H1 (cell line): ENCODE data around the gene DENND4C. TPM values are rescaled to one million over a fixed set of nuclear protein-coding genes. Genes with fewer than 3 reads are reported as not detected.

Source experiments
- CTCF ChIA-PET: fragments of 300-600 bp; sonication (Branson Sonifier 250); formaldehyde crosslinking; loops from one replicate; lab custom pipeline; 2021; ENCODE audit not compliant: partially characterized antibody; lab: Charles Lee
- POLR2A ChIA-PET: fragments of 300-600 bp; sonication (Branson Sonifier 250); formaldehyde crosslinking; loops from one replicate; lab custom pipeline; 2021; ENCODE audit warnings: inconsistent platforms; ENCODE audit not compliant: partially characterized antibody; lab: Charles Lee
- DNase-seq, 2 experiments: peaks; one replicate each; pipeline versions ENCODE4 v3.0.0 to v3.0.0-alpha.2; 2010 to 2022; ENCODE audit warnings: low spot score in 2 of 2, low read depth in 1 of 2, mixed read lengths in 1 of 2
- FAIRE-seq: peaks from 2 replicates; lab custom pipeline; 2011; peaks lifted over from hg19 to GRCh38; lab: Jason Lieb, UNC
- H2AFZ ChIP-seq: 2 replicates; pipeline ENCODE4 v1.8.1; 2012; ENCODE audit warnings: low read length, inconsistent platforms
- H2AK5ac ChIP-seq: 2 replicates; pipeline ENCODE4 v1.6.1; 2013; ENCODE audit warnings: low read depth, low read length
- H2BK120ac ChIP-seq: replicated peaks from 2 replicates; pipeline ENCODE3; 2013; ENCODE audit warnings: low read depth, low read length, inconsistent platforms
- H2BK12ac ChIP-seq: 2 replicates; pipeline ENCODE4 v1.6.1; 2013; ENCODE audit warnings: low read depth, low read length
- H2BK15ac ChIP-seq: 2 replicates; pipeline ENCODE4 v1.6.1; 2013; ENCODE audit warnings: low read length
- H2BK20ac ChIP-seq: 2 replicates; pipeline ENCODE4 v1.6.1; 2013; ENCODE audit warnings: low read length
- H2BK5ac ChIP-seq: 2 replicates; pipeline ENCODE4 v1.6.1; 2013; ENCODE audit warnings: low read depth, low read length
- H3K14ac ChIP-seq: 2 replicates; pipeline ENCODE4 v1.6.1; 2013; ENCODE audit warnings: inconsistent platforms; ENCODE audit not compliant: insufficient read length
- H3K18ac ChIP-seq: 2 replicates; pipeline ENCODE4 v1.6.1; 2013; ENCODE audit warnings: low read length; ENCODE audit errors: extremely low read depth
- H3K23ac ChIP-seq: 2 replicates; pipeline ENCODE4 v1.6.1; 2013; ENCODE audit warnings: inconsistent platforms; ENCODE audit not compliant: insufficient read length
- H3K23me2 ChIP-seq: 2 replicates; pipeline ENCODE4 v1.6.1; 2013; ENCODE audit warnings: low read depth, low read length
- H3K27ac ChIP-seq: 2 replicates; pipeline ENCODE4 v1.6.1; 2011; ENCODE audit warnings: low read depth, low read length, inconsistent platforms
- H3K27me3 ChIP-seq, 4 experiments: replicated peaks in 1 of 4; 1 replicate in 1 of 4; 2 replicates in 3 of 4; pipeline versions ENCODE4 v1.6.1 to v1.8.1; 2011 to 2013; ENCODE audit warnings: low read length in 3 of 4, mild to moderate bottlenecking in 3 of 4, inconsistent platforms in 2 of 4, mixed read lengths in 2 of 4, moderate library complexity in 1 of 4; ENCODE audit not compliant: control insufficient read depth in 3 of 4, insufficient read depth in 3 of 4; ENCODE audit errors: extremely low read depth in 1 of 4
- H3K36me3 ChIP-seq, 4 experiments: 2 replicates each; pipeline versions ENCODE4 v1.6.1 to v1.8.1; 2011 to 2013; ENCODE audit warnings: mild to moderate bottlenecking in 4 of 4, low read length in 3 of 4, moderate library complexity in 2 of 4, control low read depth in 1 of 4, inconsistent platforms in 1 of 4; ENCODE audit not compliant: insufficient read depth in 4 of 4, control insufficient read depth in 2 of 4
- H3K4ac ChIP-seq: replicated peaks from 2 replicates; pipeline ENCODE3; 2013; ENCODE audit warnings: low read length, low read depth, mixed read lengths, inconsistent platforms; ENCODE audit not compliant: insufficient read length
- H3K4me1 ChIP-seq, 4 experiments: replicated peaks in 1 of 4; 1 replicate in 1 of 4; 2 replicates in 3 of 4; pipeline versions ENCODE4 v1.6.1 to v1.8.1; 2011 to 2013; ENCODE audit warnings: low read length in 3 of 4, inconsistent platforms in 2 of 4, mixed read lengths in 1 of 4; ENCODE audit not compliant: insufficient read depth in 4 of 4, control insufficient read depth in 3 of 4
- H3K4me2 ChIP-seq, 2 experiments: 2 replicates each; pipeline versions ENCODE4 v1.6.1 to v1.8.1; 2011 to 2013; ENCODE audit warnings: low read depth in 2 of 2, low read length in 2 of 2, control low read depth in 1 of 2, inconsistent platforms in 1 of 2, mild to moderate bottlenecking in 1 of 2; ENCODE audit not compliant: insufficient read depth in 1 of 2
- H3K4me3 ChIP-seq, 4 experiments: fragments of 200-600, 300-600 bp in 1 of 4; sonication (generic), shearing (Covaris generic), sonication (Bioruptor Twin) in 1 of 4; 2 replicates each; pipeline versions ENCODE4 v1.5.1 to v1.8.1; 2011 to 2016; ENCODE audit warnings: low read length in 4 of 4, low read depth in 3 of 4, control low read depth in 2 of 4, inconsistent platforms in 2 of 4, mild to moderate bottlenecking in 2 of 4, mixed read lengths in 1 of 4, moderate library complexity in 1 of 4; ENCODE audit not compliant: insufficient read depth in 2 of 4; ENCODE audit errors: extremely low read depth in 1 of 4
- H3K56ac ChIP-seq: replicated peaks from 2 replicates; pipeline ENCODE3; 2013; ENCODE audit warnings: low read depth, mild to moderate bottlenecking, mixed read lengths, low read length, inconsistent platforms; ENCODE audit not compliant: insufficient read length
- H3K79me1 ChIP-seq: 2 replicates; pipeline ENCODE4 v1.6.1; 2013; ENCODE audit warnings: low read depth, low read length, control low read depth
- H3K79me2 ChIP-seq, 2 experiments: 2 replicates each; pipeline versions ENCODE4 v1.6.1 to v1.8.1; 2012 to 2013; ENCODE audit warnings: low read length in 2 of 2, mild to moderate bottlenecking in 2 of 2, inconsistent platforms in 1 of 2; ENCODE audit not compliant: insufficient read depth in 2 of 2, control insufficient read depth in 1 of 2
- H3K9ac ChIP-seq, 4 experiments: replicated peaks in 1 of 4; 1 replicate in 1 of 4; 2 replicates in 3 of 4; pipeline versions ENCODE4 v1.6.1 to v1.8.1; 2011 to 2013; ENCODE audit warnings: low read depth in 3 of 4, low read length in 3 of 4, control low read depth in 2 of 4, mild to moderate bottlenecking in 2 of 4, moderate library complexity in 2 of 4, inconsistent platforms in 1 of 4; ENCODE audit errors: extremely low read depth in 1 of 4
- H3K9me3 ChIP-seq, 2 experiments: 2 replicates each; pipeline versions ENCODE4 v1.6.1 to v1.8.1; 2012 to 2013; ENCODE audit warnings: mild to moderate bottlenecking in 2 of 2, moderate library complexity in 2 of 2, control low read depth in 1 of 2, inconsistent platforms in 1 of 2, low read depth in 1 of 2, low read length in 1 of 2, mixed read lengths in 1 of 2; ENCODE audit not compliant: insufficient read depth in 2 of 2
- H4K20me1 ChIP-seq, 2 experiments: replicated peaks in 1 of 2; 2 replicates each; pipeline versions ENCODE3 to v1.8.1; 2011 to 2013; ENCODE audit warnings: inconsistent platforms in 2 of 2, low read length in 2 of 2, mild to moderate bottlenecking in 1 of 2; ENCODE audit not compliant: insufficient read depth in 2 of 2, control insufficient read depth in 1 of 2
- H4K5ac ChIP-seq: 2 replicates; pipeline ENCODE4 v1.6.1; 2013; ENCODE audit warnings: low read length, low read depth, mixed read lengths, inconsistent platforms; ENCODE audit not compliant: insufficient read length
- H4K8ac ChIP-seq: 2 replicates; pipeline ENCODE4 v1.8.0; 2013; ENCODE audit warnings: mild to moderate bottlenecking, moderate library complexity, low read length, inconsistent platforms; ENCODE audit not compliant: insufficient read depth; ENCODE audit errors: extremely low read depth
- H4K91ac ChIP-seq: replicated peaks from 2 replicates; pipeline ENCODE3; 2013; ENCODE audit warnings: low read length, mixed read lengths, inconsistent platforms; ENCODE audit not compliant: insufficient read length
- ASH2L ChIP-seq: fragments of 200-600, 300-600 bp; sonication (generic); IDR thresholded peaks from one replicate; pipeline ENCODE4 v1.7.1; 2017; ENCODE audit warnings: low read length
- KDM5A ChIP-seq: fragments of 200-600 bp; IDR thresholded peaks from 2 replicates; pipeline ENCODE4 v1.7.1; 2012; ENCODE audit warnings: mild to moderate bottlenecking, low read length, inconsistent platforms, mixed read lengths
- NRF1 ChIP-seq: IDR thresholded peaks from 2 replicates; pipeline ENCODE4 v1.6.1; 2011; ENCODE audit warnings: mild to moderate bottlenecking, low read depth, low read length, improper control_type of control experiment
- POU5F1 ChIP-seq: IDR thresholded peaks from 2 replicates; pipeline ENCODE4 v1.6.1; 2011; ENCODE audit warnings: low read depth, mild to moderate bottlenecking, low read length, moderate library complexity
- RBBP5 ChIP-seq: IDR thresholded peaks from 2 replicates; pipeline ENCODE4 v1.7.1; 2012; ENCODE audit warnings: low read depth, mild to moderate bottlenecking, inconsistent platforms, low read length, moderate library complexity, borderline replicate concordance
- SAP30 ChIP-seq: fragments of 300-600 bp; sonication (generic); IDR thresholded peaks from 2 replicates; pipeline ENCODE4 v1.7.1; 2012; ENCODE audit warnings: low read length, moderate library complexity, mild to moderate bottlenecking, inconsistent platforms; ENCODE audit not compliant: insufficient read depth, insufficient replicate concordance
- SUZ12 ChIP-seq: fragments of 200-600 bp; sonication (generic); IDR thresholded peaks from 2 replicates; pipeline ENCODE4 v1.6.1; 2012; ENCODE audit warnings: mild to moderate bottlenecking, inconsistent platforms, low read length, moderate library complexity, mixed read lengths
- USF2 ChIP-seq: IDR thresholded peaks from 2 replicates; pipeline ENCODE4 v1.6.1; 2011; ENCODE audit warnings: low read length, improper control_type of control experiment
- ZNF274 ChIP-seq: IDR thresholded peaks from 2 replicates; pipeline ENCODE4 v1.7.0; 2012; ENCODE audit warnings: low read length, borderline replicate concordance; ENCODE audit errors: extremely low read depth
- WGBS, 2 experiments: shearing (Covaris generic) in 1 of 2; methylation state at CpG; one replicate each; pipeline versions ENCODE4 v1.1.6 to v1.1.7; 2013 to 2015; ENCODE audit warnings: low lambda C conversion rate in 2 of 2, mixed read lengths in 2 of 2, inconsistent platforms in 1 of 2, low coverage in 1 of 2, missing lambda C conversion rate in 1 of 2; ENCODE audit not compliant: insufficient replicate concordance in 2 of 2, insufficient coverage in 1 of 2, insufficient read length in 1 of 2; ENCODE audit errors: extremely low coverage in 1 of 2, missing lambda C conversion rate in 1 of 2; 5-methylcytosine and 5-hydroxymethylcytosine counted together
- polyA plus RNA-seq, 7 experiments: library from polyadenylated mRNA; depleted of rRNA in 3 of 7; stranded (reverse) in 5 of 7; unstranded in 2 of 7; fragments of >200 nt in 5 of 7; fragments of 200-250 nt in 2 of 7; gene quantifications; 1 replicate in 5 of 7; 2 replicates in 1 of 7; 4 replicates in 1 of 7; pipeline versions ENCODE4 v1.2.1 to v1.2.3, GENCODE V29; 2011 to 2013; ENCODE audit warnings: missing spikeins in 2 of 7, mixed read lengths in 2 of 7
- total RNA-seq: library from RNA; stranded (reverse); fragmentation: NEBNext Ultra II Directional; extraction: Animal tissue kit (Norgen Biotek cat#: 25700); gene quantifications from 2 replicates; pipeline ENCODE4 v1.2.1, GENCODE V29; 2021

DENND4C gene
- total and polyA plus RNA-seq, 2 of the 8 experiments (the other 6 are each of a cell fraction or from before 2014, with no cell fraction given), result 6.9 to 18.9 TPM

- Histone ChIP-seq H4K20me1 (peaks cover 3 to 10% of the 10 kb centered on the region in 2 experiments), H3K9ac (peak overlapping the region; percentile 82 to 92 (median 90)), H3K56ac (peak overlapping the region; percentile 92), H4K91ac (peak overlapping the region; percentile 91), H3K18ac (peak overlapping the region; percentile 71; the same call in 1 of the 2 replicates), H3K23ac (no peak overlapping the region), H3K4me2 (peak overlapping the region; percentile 88 to 97), H3K4ac (no peak overlapping the region), H3K27me3 (no peaks in the 10 kb centered on the region), H2BK15ac (no peak overlapping the region), H2BK5ac (peak overlapping the region; percentile 98; the same call in 1 of the 2 replicates), H3K14ac (no peak overlapping the region), H2BK120ac (no peak overlapping the region), H4K8ac (peak overlapping the region; percentile 97), H2AK5ac (no peak overlapping the region), H2AFZ (no peak overlapping the region), H3K36me3 (no peaks in the 10 kb centered on the region), H3K4me3 (peak overlapping the region; percentile 88 to 95 (median 90)), H3K4me1 (peaks cover 0 to 8% (median 1%) of the 10 kb centered on the region in 4 experiments; a peak in 4 of 7 replicates), H3K27ac (peak overlapping the region; percentile 87; the same call in 1 of the 2 replicates), H2BK12ac (no peak overlapping the region), H3K23me2 (peaks cover 3% of the 10 kb centered on the region; the same call in 1 of the 2 replicates), H4K5ac (no peak overlapping the region), H3K79me2 (peaks cover 15 to 51% of the 10 kb centered on the region in 2 experiments; a peak in 3 of 4 replicates), H3K79me1 (no peaks in the 10 kb centered on the region), H2BK20ac (no peak overlapping the region), H3K9me3 (no peaks in the 10 kb centered on the region)
- DNase-seq (no peak), FAIRE-seq (no peak)
- WGBS, 2 experiments, result 3% methylated on average over 27 of the region's 35 CpGs; no CpG with 5 or more reads in 1 of the 2 experiments
- CTCF ChIA-PET, result interaction anchor here (0.5 to 2.0 kb wide), 4 partner anchors 10 to 158 kb away, joined by 3 to 10 read pairs (median 4); no protein-coding TSS in a partner anchor
- POLR2A ChIA-PET, result interaction anchor here (0.6 to 3.4 kb wide), 23 partner anchors 10 to 234 kb away, joined by 3 to 21 read pairs (median 4); partner anchors contain the start of genes ACER2 and RPS6
- TF ChIP-seq SAP30 (peak; percentile 60), KDM5A (no peak), RBBP5 (no peak), ASH2L (peak; percentile 4), SUZ12 (no peak), NRF1 (no peak), POU5F1 (no peak), USF2 (no peak), ZNF274 (no peak)
Measured at GRCh38 chr9:19231126-19231903, 822 bp downstream of the DENND4C start.
